Right atrium auricular region (tissue), 2 donors: Measurements from ENCODE around the gene DCBLD2. TPM values are rescaled to one million over a fixed set of nuclear protein-coding genes. Genes with fewer than 3 reads are reported as not detected.

Experiments used
- DNase-seq: peaks from one replicate; pipeline ENCODE4 v3.0.0-alpha.2; 2019; ENCODE audit warnings: low spot score
- H3K27ac ChIP-seq, 2 donors: fragments of 200-600 bp; sonication (generic); 1 replicate in 1 of 2; 2 replicates in 1 of 2; pipeline ENCODE4 v1.5.1; 2016 to 2019
- H3K27me3 ChIP-seq, 2 donors: fragments of 200-600 bp; sonication (generic); one replicate each; pipeline versions ENCODE4 v1.5.1 to v1.6.0; 2017 to 2019
- H3K36me3 ChIP-seq: fragments of 200-600 bp; sonication (generic); one replicate; pipeline ENCODE4 v1.5.1; 2016
- H3K4me1 ChIP-seq, 2 donors: fragments of 200-600 bp; sonication (generic); one replicate each; pipeline versions ENCODE4 v1.5.1 to v1.6.0; 2017 to 2019
- H3K4me3 ChIP-seq, 2 donors: fragments of 200-600 bp; sonication (generic); 1 replicate in 1 of 2; 2 replicates in 1 of 2; pipeline ENCODE4 v1.5.1; 2017 to 2019; ENCODE audit warnings: mild to moderate bottlenecking in 1 of 2, moderate library complexity in 1 of 2
- H3K9me3 ChIP-seq, 2 donors: fragments of 200-600 bp; sonication (generic); one replicate each; pipeline ENCODE4 v1.5.1; 2019
- CTCF ChIP-seq, 2 donors: fragments of 200-600 bp; sonication (generic); IDR thresholded peaks; one replicate each; pipeline ENCODE4 v1.5.1; 2019; ENCODE audit warnings: antibody characterized with exemption in 2 of 2
- total RNA-seq, 2 donors: library from RNA; depleted of rRNA; stranded (reverse); fragments of >200 nt; gene quantifications; one replicate each; pipeline ENCODE4 v1.1.0, GENCODE V29; 2016

Gene DCBLD2
- total RNA-seq, 2 donors from 2014 or later: 34.3 to 55.8 TPM

DNA sequence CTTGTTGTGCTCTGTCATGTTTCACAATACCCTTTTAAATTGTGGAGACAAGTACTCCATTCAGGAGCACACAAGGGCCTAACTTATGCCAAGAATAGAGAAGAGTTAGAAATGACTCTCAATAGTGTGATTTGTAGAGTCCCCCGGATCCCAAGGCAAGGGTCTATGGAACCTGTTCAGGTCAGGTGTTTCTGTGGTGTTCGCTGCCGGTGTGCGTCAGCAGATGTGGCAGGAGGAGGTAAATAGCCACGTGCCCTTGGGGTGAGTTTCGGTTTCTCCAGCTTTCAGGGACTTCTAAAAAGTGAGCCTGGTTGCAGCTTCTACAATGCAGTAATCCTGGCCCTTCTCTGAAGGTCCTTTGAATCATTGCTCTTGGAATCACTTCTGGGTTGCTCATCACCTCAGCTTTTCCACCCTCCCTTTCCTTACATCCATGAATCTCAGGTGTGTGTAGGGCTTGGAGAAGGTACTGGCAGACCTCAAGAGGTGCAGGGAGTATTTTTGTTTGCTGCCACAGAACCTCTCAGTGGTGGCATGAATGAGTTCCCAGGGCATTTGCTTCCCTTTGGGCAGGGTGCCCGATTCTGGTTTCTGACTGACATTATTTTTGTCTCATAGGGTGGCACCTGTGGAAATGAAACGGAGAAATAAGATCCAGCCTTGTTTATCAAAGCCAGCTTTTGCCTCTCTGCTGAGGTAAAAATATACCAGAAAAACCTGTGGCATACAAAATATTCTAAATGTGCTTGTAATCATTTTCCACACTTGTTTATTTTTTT, 131.0 kb downstream of the DCBLD2 start:
- no peak for DNase-seq
- H3K27ac ChIP-seq: peak overlapping the region; percentile 31 to 51
- H3K4me3 ChIP-seq: no peak overlapping the region
- H3K36me3 ChIP-seq: no peaks in the 10 kb centered on the region
- H3K4me1 ChIP-seq: peaks cover 0 to 49% of the 10 kb centered on the region in 2 donors
- no peak for TF ChIP-seq CTCF (IDR thresholded peaks at IDR 0.05)
- H3K9me3 ChIP-seq: no peaks in the 10 kb centered on the region
- H3K27me3 ChIP-seq: no peaks in the 10 kb centered on the region

DNA sequence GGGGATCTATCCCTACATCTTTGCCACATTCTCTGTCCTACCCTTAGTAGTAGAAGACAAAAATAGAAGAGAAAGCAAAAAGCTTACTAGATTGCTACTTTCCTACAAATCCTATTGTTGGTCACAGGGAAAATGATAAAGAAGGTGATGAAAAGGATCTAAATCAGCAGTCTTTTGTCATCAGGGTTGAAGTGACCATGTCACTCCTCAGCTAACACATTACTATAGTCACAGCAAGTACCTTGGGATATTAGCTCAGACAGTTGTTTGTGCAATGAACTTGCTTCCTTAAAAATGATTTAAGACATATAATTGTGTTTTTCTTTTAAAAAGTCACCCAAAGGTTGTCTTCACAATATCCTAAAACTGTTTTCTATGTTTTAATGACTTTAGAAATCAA, 132.0 kb downstream of the DCBLD2 start:
- H3K9me3 ChIP-seq: no peaks in the 10 kb centered on the region
- H3K36me3 ChIP-seq: no peaks in the 10 kb centered on the region
- no peak for DNase-seq
- H3K4me3 ChIP-seq: no peak overlapping the region
- H3K27ac ChIP-seq: peak overlapping the region in 1 of 2 donors; percentile 51
- TF ChIP-seq CTCF (IDR thresholded peaks at IDR 0.05): no peak
- no peaks in the 10 kb centered on the region for H3K27me3 ChIP-seq
- peaks cover 0 to 57% of the 10 kb centered on the region in 2 donors for H3K4me1 ChIP-seq

DNA sequence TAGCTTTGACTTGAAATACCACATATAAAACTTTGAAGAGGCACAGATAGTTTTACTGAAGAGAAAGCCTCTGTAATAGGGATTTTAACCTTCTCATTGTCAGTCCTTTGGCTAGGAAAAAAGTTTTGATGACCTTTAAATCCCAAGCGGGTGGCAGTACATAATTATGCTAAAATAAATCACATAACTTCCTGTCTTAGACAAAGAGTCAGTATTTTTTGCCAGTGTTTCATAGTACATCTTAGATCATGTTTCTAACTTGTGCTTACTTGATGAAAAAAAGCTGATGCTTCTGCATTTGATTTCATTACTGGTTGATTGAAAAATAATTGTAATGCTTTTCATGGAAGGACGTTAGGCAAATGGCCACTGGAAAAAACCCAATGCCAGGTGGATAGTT, 132.5 kb downstream of the DCBLD2 start:
- DNase-seq: no peak
- H3K27me3 ChIP-seq: no peaks in the 10 kb centered on the region
- no peaks in the 10 kb centered on the region for H3K9me3 ChIP-seq
- H3K36me3 ChIP-seq: no peaks in the 10 kb centered on the region
- peaks cover 0 to 61% of the 10 kb centered on the region in 2 donors for H3K4me1 ChIP-seq
- TF ChIP-seq CTCF (IDR thresholded peaks at IDR 0.05): no peak
- H3K4me3 ChIP-seq: no peak overlapping the region
- peak overlapping the region; percentile 3 to 51 for H3K27ac ChIP-seq

- H3K4me3 ChIP-seq: no peak overlapping the region
- DNase-seq: no peak
- peaks cover 0 to 82% of the 10 kb centered on the region in 2 donors for H3K4me1 ChIP-seq
- H3K27me3 ChIP-seq: no peaks in the 10 kb centered on the region
- no peaks in the 10 kb centered on the region for H3K9me3 ChIP-seq
- no peak for TF ChIP-seq CTCF (IDR thresholded peaks at IDR 0.05)
- no peaks in the 10 kb centered on the region for H3K36me3 ChIP-seq
- H3K27ac ChIP-seq: peak overlapping the region; percentile 49 to 67
These were observed 134.6 kb downstream of the DCBLD2 start for GRCh38 chr3:98766924-98767323.

GRCh38 chr3:98765721-98766120, 135.8 kb downstream of the DCBLD2 start:
- H3K4me1 ChIP-seq: peaks cover 0 to 80% of the 10 kb centered on the region in 2 donors
- DNase-seq: no peak

More at GRCh38 chr3:98765721-98766120, 135.8 kb downstream of the DCBLD2 start:
- Histone ChIP-seq H3K27ac (peak overlapping the region; percentile 51 to 67), H3K36me3 (no peaks in the 10 kb centered on the region), H3K9me3 (no peaks in the 10 kb centered on the region), H3K27me3 (no peaks in the 10 kb centered on the region), H3K4me3 (no peak overlapping the region)
- no peak for TF ChIP-seq CTCF (IDR thresholded peaks at IDR 0.05)
